Measurements from ENCODE around the gene CELF4.

Gene CELF4

DNA sequence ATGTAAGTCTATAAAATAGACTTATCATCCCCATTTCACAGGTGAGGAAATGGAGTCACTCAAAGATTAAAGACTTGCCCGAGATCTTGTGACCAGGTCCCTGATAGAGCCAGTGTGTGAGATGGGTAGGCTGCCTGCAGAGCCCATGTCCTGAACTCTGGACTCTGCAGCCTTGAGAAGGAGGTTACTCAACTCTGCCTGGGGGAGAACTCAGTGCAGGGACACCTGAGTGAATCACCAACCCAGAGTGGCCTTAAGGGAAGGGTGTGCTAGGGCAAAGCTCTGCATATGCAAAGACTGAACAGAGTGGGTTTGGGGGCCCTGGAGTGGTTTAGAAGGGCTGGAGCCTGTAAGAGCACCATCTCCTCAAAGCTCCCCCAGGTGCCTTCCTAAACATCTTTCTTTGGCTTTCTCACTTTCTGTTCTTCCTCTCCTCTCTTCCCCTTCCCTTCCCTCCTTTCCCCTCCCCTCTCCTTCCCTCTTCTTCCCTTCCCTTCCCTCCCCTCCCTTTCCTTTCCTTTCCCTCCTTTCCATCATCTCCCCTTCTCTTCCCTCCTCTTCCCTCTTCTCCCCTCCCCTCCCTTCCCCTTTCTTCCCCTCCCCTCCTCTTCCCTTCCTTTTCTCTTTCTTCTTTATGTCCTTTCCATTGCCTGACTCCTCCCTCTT lies 67.6 kb downstream of the CELF4 start:
- TF ChIP-seq, protein P1, sequence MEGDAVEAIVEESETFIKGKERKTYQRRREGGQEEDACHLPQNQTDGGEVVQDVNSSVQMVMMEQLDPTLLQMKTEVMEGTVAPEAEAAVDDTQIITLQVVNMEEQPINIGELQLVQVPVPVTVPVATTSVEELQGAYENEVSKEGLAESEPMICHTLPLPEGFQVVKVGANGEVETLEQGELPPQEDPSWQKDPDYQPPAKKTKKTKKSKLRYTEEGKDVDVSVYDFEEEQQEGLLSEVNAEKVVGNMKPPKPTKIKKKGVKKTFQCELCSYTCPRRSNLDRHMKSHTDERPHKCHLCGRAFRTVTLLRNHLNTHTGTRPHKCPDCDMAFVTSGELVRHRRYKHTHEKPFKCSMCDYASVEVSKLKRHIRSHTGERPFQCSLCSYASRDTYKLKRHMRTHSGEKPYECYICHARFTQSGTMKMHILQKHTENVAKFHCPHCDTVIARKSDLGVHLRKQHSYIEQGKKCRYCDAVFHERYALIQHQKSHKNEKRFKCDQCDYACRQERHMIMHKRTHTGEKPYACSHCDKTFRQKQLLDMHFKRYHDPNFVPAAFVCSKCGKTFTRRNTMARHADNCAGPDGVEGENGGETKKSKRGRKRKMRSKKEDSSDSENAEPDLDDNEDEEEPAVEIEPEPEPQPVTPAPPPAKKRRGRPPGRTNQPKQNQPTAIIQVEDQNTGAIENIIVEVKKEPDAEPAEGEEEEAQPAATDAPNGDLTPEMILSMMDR (IDR thresholded peaks at IDR 0.05; ENCODE audit: low read depth, low read length), result no peak
- Histone ChIP-seq H3K27me3 (ENCODE audit: insufficient read depth, low read depth, severe bottlenecking) (no peaks in the 10 kb centered on the region), H3K36me3 (no peaks in the 10 kb centered on the region), H3K4me3 (ENCODE audit: low read depth, low read length) (no peak overlapping the region), H3K9me3 (ENCODE audit: severe bottlenecking) (no peaks in the 10 kb centered on the region), H3K27ac (no peak overlapping the region)
- no peak for DNase-seq

DNA sequence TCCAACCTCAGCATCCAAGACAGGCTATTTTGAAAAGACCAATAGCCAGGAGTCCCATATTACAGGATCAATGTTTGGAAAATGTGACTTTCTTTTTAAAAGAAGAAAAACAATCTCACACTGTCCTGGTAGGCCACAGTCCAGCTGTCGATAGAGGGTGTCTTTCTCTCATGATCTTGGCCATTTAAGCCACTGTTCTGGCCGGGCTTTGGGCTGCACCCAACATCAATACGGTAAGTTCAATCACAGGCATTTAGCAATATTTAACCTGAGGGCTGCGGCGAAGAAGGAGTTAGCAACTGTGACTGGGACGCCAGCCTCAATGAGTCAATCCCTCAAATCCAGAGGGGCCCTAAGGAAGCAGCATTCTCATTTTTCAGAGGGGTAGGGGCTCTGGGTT lies 69.0 kb downstream of the CELF4 start:
- Histone ChIP-seq H3K27me3 (ENCODE audit: insufficient read depth, low read depth, severe bottlenecking) (no peaks in the 10 kb centered on the region), H3K9me3 (ENCODE audit: severe bottlenecking) (no peaks in the 10 kb centered on the region), H3K4me3 (ENCODE audit: low read depth, low read length) (no peak overlapping the region), H3K36me3 (no peaks in the 10 kb centered on the region), H3K27ac (no peak overlapping the region)
- TF ChIP-seq, protein P1 (IDR thresholded peaks at IDR 0.05; ENCODE audit: low read depth, low read length), result no peak
- DNase-seq, result no peak

DNA sequence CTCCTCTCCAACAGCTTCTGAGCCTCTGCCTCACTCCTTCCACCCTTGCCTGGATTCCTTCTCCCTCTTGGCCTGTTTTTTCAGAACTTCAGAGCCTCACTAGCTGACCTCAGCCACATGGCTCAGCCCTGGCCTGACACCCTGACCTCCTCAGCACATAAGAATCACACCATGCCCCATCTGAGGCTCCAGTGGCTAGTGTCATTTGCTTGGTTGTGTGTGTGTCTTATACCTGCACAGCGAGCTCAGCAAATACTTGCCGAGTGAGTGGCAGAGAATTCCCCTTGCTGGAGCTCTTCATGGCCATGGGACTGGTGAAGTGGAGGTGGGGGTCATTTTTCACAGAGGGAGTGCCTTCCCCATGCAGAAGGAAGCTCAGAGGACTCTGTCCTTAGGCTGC lies 70.2 kb downstream of the CELF4 start:
- no peak for DNase-seq
- Histone ChIP-seq H3K4me3 (ENCODE audit: low read depth, low read length) (no peak overlapping the region), H3K27me3 (ENCODE audit: insufficient read depth, low read depth, severe bottlenecking) (no peaks in the 10 kb centered on the region), H3K27ac (no peak overlapping the region), H3K36me3 (no peaks in the 10 kb centered on the region), H3K9me3 (ENCODE audit: severe bottlenecking) (no peaks in the 10 kb centered on the region)
- TF ChIP-seq, protein P1 (IDR thresholded peaks at IDR 0.05; ENCODE audit: low read depth, low read length), result no peak

DNA sequence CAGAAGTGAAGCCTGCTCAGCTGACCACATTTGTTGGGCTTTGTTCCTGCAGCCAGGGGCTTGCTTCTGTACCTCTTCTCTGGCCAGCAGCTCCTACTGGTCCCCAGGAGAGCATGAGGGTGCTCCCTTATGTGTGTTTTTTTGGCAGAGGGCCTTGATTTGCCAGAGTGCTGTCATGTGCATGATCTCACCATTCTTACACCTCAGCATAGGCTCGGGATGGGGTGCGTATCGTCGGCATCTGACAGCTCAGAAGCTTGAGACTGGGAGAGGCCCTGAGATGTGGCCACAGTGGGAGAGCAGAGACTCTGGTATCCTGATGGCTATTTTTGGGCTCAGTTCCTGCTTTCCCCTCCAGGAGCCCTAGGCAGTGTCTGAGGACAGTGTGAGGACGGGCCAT lies 71.2 kb downstream of the CELF4 start:
- TF ChIP-seq, protein P1 (IDR thresholded peaks at IDR 0.05; ENCODE audit: low read depth, low read length), result no peak
- no peak overlapping the region for H3K27ac ChIP-seq
- no peak for DNase-seq
- H3K9me3 ChIP-seq (ENCODE audit: severe bottlenecking), result no peaks in the 10 kb centered on the region
- H3K4me3 ChIP-seq (ENCODE audit: low read depth, low read length), result no peak overlapping the region
- H3K36me3 ChIP-seq, result no peaks in the 10 kb centered on the region
- no peaks in the 10 kb centered on the region for H3K27me3 ChIP-seq (ENCODE audit: insufficient read depth, low read depth, severe bottlenecking)

DNA sequence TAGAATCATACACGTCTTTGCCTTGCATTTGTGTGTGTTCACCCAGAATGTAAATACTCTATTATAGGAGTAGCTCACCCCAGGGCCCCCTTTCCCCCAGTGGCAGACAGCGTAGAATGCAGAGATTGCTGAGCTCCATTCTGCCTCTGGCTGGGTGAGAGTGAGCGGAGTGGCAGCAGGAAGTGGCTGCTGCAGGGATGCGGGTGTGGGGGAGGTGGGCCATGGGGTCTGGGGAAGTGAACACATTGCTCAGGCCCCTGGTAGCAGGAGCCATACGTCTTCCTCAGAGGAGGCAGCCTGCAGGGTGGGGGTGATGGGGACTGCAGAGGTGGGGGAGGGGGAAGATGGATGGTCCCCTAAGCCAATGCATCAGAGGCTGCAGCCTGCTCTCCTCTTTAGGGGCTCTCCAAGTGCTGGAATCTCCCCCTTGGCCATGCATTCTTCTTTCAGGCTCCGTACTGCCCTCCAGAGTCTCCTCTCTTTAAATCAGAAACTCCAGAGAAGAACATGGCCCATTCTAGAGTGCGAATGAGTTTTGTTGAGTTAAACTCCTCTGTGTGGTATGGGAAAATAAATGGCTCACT lies 72.2 kb downstream of the CELF4 start:
- Histone ChIP-seq H3K27ac (no peak overlapping the region), H3K36me3 (no peaks in the 10 kb centered on the region), H3K9me3 (ENCODE audit: severe bottlenecking) (no peaks in the 10 kb centered on the region), H3K4me3 (ENCODE audit: low read depth, low read length) (no peak overlapping the region), H3K27me3 (ENCODE audit: insufficient read depth, low read depth, severe bottlenecking) (no peaks in the 10 kb centered on the region)
- TF ChIP-seq, protein P1 (IDR thresholded peaks at IDR 0.05; ENCODE audit: low read depth, low read length), result no peak
- no peak for DNase-seq

DNA sequence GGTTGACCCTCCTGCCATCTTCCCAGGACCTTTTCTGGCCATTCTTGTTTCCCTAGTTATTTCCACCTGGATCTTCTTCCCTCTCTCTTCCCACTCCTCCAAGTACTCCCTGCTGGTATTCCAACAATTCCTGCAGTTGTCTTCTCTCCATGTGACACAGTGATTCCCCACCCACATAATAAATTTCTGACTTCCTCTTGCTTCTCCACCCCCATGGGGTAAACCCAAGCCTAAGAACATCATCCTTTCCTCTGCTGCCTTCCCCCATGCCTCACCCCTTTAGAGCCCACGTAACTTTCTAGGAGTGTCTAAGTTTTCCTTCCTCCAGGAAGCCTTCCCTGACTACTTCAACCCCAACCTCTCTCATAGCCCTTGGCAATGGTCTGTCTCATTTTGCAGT lies 72.6 kb downstream of the CELF4 start:
- TF ChIP-seq, protein P1 (IDR thresholded peaks at IDR 0.05; ENCODE audit: low read depth, low read length), result no peak
- no peaks in the 10 kb centered on the region for H3K36me3 ChIP-seq
- no peak for DNase-seq
- H3K9me3 ChIP-seq (ENCODE audit: severe bottlenecking), result no peaks in the 10 kb centered on the region
- H3K27me3 ChIP-seq (ENCODE audit: insufficient read depth, low read depth, severe bottlenecking), result no peaks in the 10 kb centered on the region
- no peak overlapping the region for H3K27ac ChIP-seq
- H3K4me3 ChIP-seq (ENCODE audit: low read depth, low read length), result no peak overlapping the region
